ENCODE measurements around the gene ZFP64. TPM values are rescaled to one million over a fixed set of nuclear protein-coding genes. Genes with fewer than 3 reads are reported as not detected.

ZFP64 gene
- total RNA-seq, 4 donors from 2014 or later = 7.0 to 15.4 (median 14.2) TPM

GRCh38 chr20:52104546-52105441 is 86.8 kb downstream of the ZFP64 start:
- Histone ChIP-seq H3K27ac (no peak overlapping the region), H3K4me1 (peaks cover 0 to 31% (median 24%) of the 10 kb centered on the region in 3 donors), H3K4me3 (peak overlapping the region; percentile 5 to 55), H3K9me3 (no peaks in the 10 kb centered on the region), H3K27me3 (peaks cover 40% of the 10 kb centered on the region), H3K36me3 (no peaks in the 10 kb centered on the region)
- ATAC-seq = no peak
- TF ChIP-seq EP300 (IDR thresholded peaks at IDR 0.05) = no peak
- TF ChIP-seq CTCF (IDR thresholded peaks at IDR 0.05) = no peak
- no peak for TF ChIP-seq POLR2A (IDR thresholded peaks at IDR 0.05)
- TF ChIP-seq POLR2AphosphoS5 (IDR thresholded peaks at IDR 0.05) = no peak
- WGBS, 2 donors (ENCODE audit: low coverage in 1 of 2) = 0 to 2% methylated on average over 4 to 10 of the region's 82 CpGs

- Histone ChIP-seq H3K36me3 (no peaks in the 10 kb centered on the region), H3K4me1 (peaks cover 0 to 31% (median 24%) of the 10 kb centered on the region in 3 donors), H3K27ac (no peak overlapping the region), H3K4me3 (peak overlapping the region in 1 of 2 donors; percentile 55), H3K9me3 (no peaks in the 10 kb centered on the region), H3K27me3 (peaks cover 40% of the 10 kb centered on the region)
- 7 to 10% methylated on average over 2 to 8 of the region's 33 CpGs for WGBS, 2 donors (ENCODE audit: low coverage in 1 of 2)
- TF ChIP-seq POLR2AphosphoS5 (IDR thresholded peaks at IDR 0.05) (no peak), EP300 (IDR thresholded peaks at IDR 0.05) (no peak), POLR2A (IDR thresholded peaks at IDR 0.05) (no peak), CTCF (IDR thresholded peaks at IDR 0.05) (no peak)
- ATAC-seq = no peak
Observed at GRCh38 chr20:52103913-52104545, 87.5 kb downstream of the ZFP64 start.

GRCh38 chr20:52103335-52103912 is 88.2 kb downstream of the ZFP64 start:
- H3K27me3 ChIP-seq = peaks cover 40% of the 10 kb centered on the region
- H3K27ac ChIP-seq = no peak overlapping the region
- TF ChIP-seq EP300 (IDR thresholded peaks at IDR 0.05) = no peak
- no peak for TF ChIP-seq POLR2A (IDR thresholded peaks at IDR 0.05)
- TF ChIP-seq POLR2AphosphoS5 (IDR thresholded peaks at IDR 0.05) = no peak
- TF ChIP-seq CTCF (IDR thresholded peaks at IDR 0.05) = no peak
- H3K4me3 ChIP-seq = peak overlapping the region in 1 of 2 donors; percentile 55
- H3K4me1 ChIP-seq = peaks cover 0 to 31% (median 24%) of the 10 kb centered on the region in 3 donors
- WGBS, 2 donors (ENCODE audit: low coverage in 1 of 2) = 76 to 100% methylated on average over 3 to 7 of the region's 23 CpGs
- no peaks in the 10 kb centered on the region for H3K9me3 ChIP-seq
- H3K36me3 ChIP-seq = peaks cover 0 to 1% of the 10 kb centered on the region in 2 donors
- ATAC-seq = no peak

- H3K4me3 ChIP-seq = no peak overlapping the region
- H3K27me3 ChIP-seq = peaks cover 40% of the 10 kb centered on the region
- H3K9me3 ChIP-seq = no peaks in the 10 kb centered on the region
- 79 to 94% methylated on average over 4 of the region's 4 CpGs for WGBS, 2 donors (ENCODE audit: low coverage in 1 of 2)
- peaks cover 0 to 31% (median 24%) of the 10 kb centered on the region in 3 donors for H3K4me1 ChIP-seq
- no peak for TF ChIP-seq CTCF (IDR thresholded peaks at IDR 0.05)
- no peak for TF ChIP-seq POLR2A (IDR thresholded peaks at IDR 0.05)
- no peak for TF ChIP-seq POLR2AphosphoS5 (IDR thresholded peaks at IDR 0.05)
- no peak for TF ChIP-seq EP300 (IDR thresholded peaks at IDR 0.05)
- no peak for ATAC-seq
- H3K27ac ChIP-seq = no peak overlapping the region
- peaks cover 0 to 10% of the 10 kb centered on the region in 2 donors for H3K36me3 ChIP-seq
Observed at GRCh38 chr20:52102559-52102958, 89.0 kb downstream of the ZFP64 start.
